Astrocyte (in vitro differentiated cells and primary cell): ENCODE results near the gene MRPL10. TPM values are rescaled to one million over a fixed set of nuclear protein-coding genes. Genes with fewer than 3 reads are reported as not detected.
A peak's percentile ranks its signal among the peaks of the same experiment; 100 is the strongest.

Experiments used
- DNase-seq: peaks from one replicate; pipeline ENCODE4 v3.0.0-alpha.2; 2010; ENCODE audit warnings: low read depth
- FAIRE-seq: peaks from 2 replicates; lab custom pipeline; 2011; peaks lifted over from hg19 to GRCh38; lab: Jason Lieb, UNC
- H2AFZ ChIP-seq: 2 replicates; pipeline ENCODE4 v1.6.0; 2012; ENCODE audit warnings: low read depth, low read length, inconsistent platforms
- H3K27ac ChIP-seq: 2 replicates; pipeline ENCODE4 v1.5.1; 2011; ENCODE audit warnings: low read depth, low read length, inconsistent platforms
- H3K27me3 ChIP-seq: 2 replicates; pipeline ENCODE4 v1.6.0; 2011; ENCODE audit warnings: low read length, inconsistent platforms; ENCODE audit not compliant: insufficient read depth
- H3K36me3 ChIP-seq: 2 replicates; pipeline ENCODE4 v1.5.1; 2011; ENCODE audit warnings: low read length, inconsistent platforms; ENCODE audit not compliant: insufficient read depth
- H3K4me1 ChIP-seq: 2 replicates; pipeline ENCODE4 v1.5.1; 2011; ENCODE audit warnings: low read length, inconsistent platforms; ENCODE audit not compliant: insufficient read depth
- H3K4me2 ChIP-seq: 2 replicates; pipeline ENCODE4 v1.6.0; 2012; ENCODE audit warnings: low read length, inconsistent platforms
- H3K4me3 ChIP-seq: 2 replicates; pipeline ENCODE4 v1.5.1; 2011; ENCODE audit warnings: low read depth, mild to moderate bottlenecking, low read length, inconsistent platforms; ENCODE audit not compliant: insufficient read depth
- H3K79me2 ChIP-seq: 2 replicates; pipeline ENCODE4 v1.6.0; 2012; ENCODE audit warnings: mild to moderate bottlenecking, low read length, inconsistent platforms; ENCODE audit not compliant: insufficient read depth
- H3K9ac ChIP-seq: 2 replicates; pipeline ENCODE4 v1.6.0; 2012; ENCODE audit warnings: mild to moderate bottlenecking, low read length, inconsistent platforms
- H3K9me3 ChIP-seq: 2 replicates; pipeline ENCODE4 v1.5.1; 2012; ENCODE audit warnings: low read depth, mild to moderate bottlenecking, low read length, inconsistent platforms; ENCODE audit not compliant: insufficient read depth
- H4K20me1 ChIP-seq: 2 replicates; pipeline ENCODE4 v1.6.0; 2012; ENCODE audit warnings: low read length, inconsistent platforms; ENCODE audit not compliant: insufficient read depth
- H3K27ac Mint-ChIP-seq: one replicate; pipeline ENCODE4 v1.8.0; 2021; ENCODE audit warnings: mild to moderate bottlenecking, mixed read lengths; ENCODE audit not compliant: unreplicated experiment
- H3K27me3 Mint-ChIP-seq: one replicate; pipeline ENCODE4 v1.8.0; 2021; ENCODE audit warnings: low read depth, mixed read lengths; ENCODE audit not compliant: unreplicated experiment
- H3K36me3 Mint-ChIP-seq: one replicate; pipeline ENCODE4 v1.8.0; 2021; ENCODE audit warnings: low read depth, mixed read lengths; ENCODE audit not compliant: unreplicated experiment
- H3K4me1 Mint-ChIP-seq: one replicate; pipeline ENCODE4 v1.8.0; 2021; ENCODE audit warnings: low read depth, mixed read lengths; ENCODE audit not compliant: unreplicated experiment
- H3K4me3 Mint-ChIP-seq: one replicate; pipeline ENCODE4 v1.8.0; 2021; ENCODE audit warnings: mild to moderate bottlenecking, moderate library complexity, mixed read lengths; ENCODE audit not compliant: unreplicated experiment
- H3K9me3 Mint-ChIP-seq: one replicate; pipeline ENCODE4 v1.8.0; 2021; ENCODE audit warnings: mild to moderate bottlenecking, mixed read lengths; ENCODE audit not compliant: unreplicated experiment
- CTCF ChIP-seq: IDR thresholded peaks from 2 replicates; pipeline ENCODE4 v1.5.1; 2011; ENCODE audit warnings: low read depth, mild to moderate bottlenecking, inconsistent platforms, low read length, moderate library complexity; ENCODE audit not compliant: insufficient read depth
- EZH2 ChIP-seq: IDR thresholded peaks from 2 replicates; pipeline ENCODE4 v1.6.1; 2012; ENCODE audit warnings: mild to moderate bottlenecking, low read length, inconsistent platforms; ENCODE audit not compliant: insufficient read depth
- total RNA-seq: library from RNA; stranded (reverse); gene quantifications from 2 replicates; pipeline ENCODE4 v1.2.1, GENCODE V29; 2021

MRPL10 gene
- total RNA-seq, 1 donor from 2014 or later: 33.2 TPM

DNA sequence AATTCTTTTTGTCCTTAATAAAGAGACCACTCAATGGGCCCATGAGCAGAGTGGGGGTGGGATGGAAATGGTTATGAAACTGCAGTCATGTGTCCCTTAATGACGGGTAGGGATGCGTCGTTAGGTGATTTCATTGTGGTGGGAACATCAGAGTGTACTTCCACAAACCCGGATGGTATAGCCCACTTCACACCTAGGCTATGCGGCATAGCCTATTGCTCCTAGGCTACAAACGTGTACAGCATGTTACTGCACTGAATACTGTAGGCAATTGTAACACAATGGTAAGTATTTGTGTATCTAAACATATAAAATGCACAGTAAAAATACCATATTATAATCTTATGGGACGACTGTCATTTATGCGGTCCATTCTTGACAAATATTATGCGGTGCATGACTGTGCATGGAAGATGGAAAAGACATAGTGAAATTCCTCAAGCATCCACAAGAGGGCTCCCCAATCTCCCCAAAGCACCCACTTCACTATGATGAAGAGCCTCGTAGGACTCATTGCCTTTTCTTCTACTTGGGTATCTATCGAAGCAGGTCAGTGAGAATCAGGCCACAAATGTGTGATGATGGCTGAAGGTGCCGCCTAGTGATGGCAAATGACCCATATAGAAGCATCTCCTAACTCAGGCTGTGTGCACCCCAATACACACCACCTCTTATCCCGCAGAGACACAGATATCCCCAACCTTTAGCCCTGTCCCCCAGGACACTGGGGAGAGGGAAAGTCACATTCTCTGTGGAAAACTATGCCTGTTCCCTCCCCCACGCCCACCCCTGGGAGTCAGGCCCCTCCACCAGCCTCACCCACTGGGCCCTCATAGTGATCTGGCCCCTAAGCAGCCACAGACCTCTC lies 54.8 kb downstream of the MRPL10 start:
- DNase-seq (peak; percentile 6), FAIRE-seq (no peak)
- Histone ChIP-seq H3K4me1 (no peaks in the 10 kb centered on the region), H3K27me3 (peaks cover 39% of the 10 kb centered on the region), H3K27ac (no peak overlapping the region), H2AFZ (no peak overlapping the region), H3K9ac (no peak overlapping the region), H3K4me2 (no peak overlapping the region), H3K36me3 (no peaks in the 10 kb centered on the region), H4K20me1 (no peaks in the 10 kb centered on the region), H3K9me3 (no peaks in the 10 kb centered on the region), H3K79me2 (no peaks in the 10 kb centered on the region), H3K4me3 (no peak overlapping the region)
- Mint-ChIP-seq H3K27me3 (peaks cover 62% of the 10 kb centered on the region), H3K4me1 (no peaks in the 10 kb centered on the region), H3K4me3 (no peak overlapping the region), H3K36me3 (no peaks in the 10 kb centered on the region), H3K9me3 (peaks cover 5% of the 10 kb centered on the region), H3K27ac (no peak overlapping the region)
- TF ChIP-seq CTCF (peak; percentile 73), EZH2 (no peak)

DNA sequence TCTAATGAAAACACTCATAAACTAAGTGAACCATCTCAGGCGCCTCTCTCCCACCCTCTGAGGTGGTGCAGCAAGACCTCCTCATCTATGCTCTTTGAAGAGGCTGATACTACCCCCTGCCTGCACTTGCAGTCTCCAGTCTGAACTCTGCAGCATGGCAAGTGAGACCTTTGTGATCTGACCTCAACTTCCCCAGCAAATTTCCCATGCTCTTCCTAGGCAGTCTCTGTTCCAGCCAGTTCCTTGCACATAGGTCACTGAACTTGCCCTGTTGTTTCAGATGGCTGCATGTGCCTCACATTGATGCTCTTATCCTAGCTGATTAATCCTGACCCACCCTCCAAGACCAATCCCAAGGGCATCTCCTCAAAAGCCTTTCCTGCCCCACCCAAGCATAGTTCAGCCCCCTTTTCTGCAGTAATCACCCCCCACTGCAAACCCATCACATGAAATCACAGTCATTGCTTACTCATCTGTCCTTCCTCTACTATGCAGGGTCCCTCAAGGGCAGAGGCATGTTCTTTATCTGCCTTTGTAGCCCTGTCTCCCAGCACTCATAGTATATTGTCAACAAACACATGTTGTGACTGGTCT lies 56.3 kb downstream of the MRPL10 start:
- no peaks in the 10 kb centered on the region for H3K36me3 Mint-ChIP-seq
- H3K27me3 ChIP-seq: peaks cover 32% of the 10 kb centered on the region
- DNase-seq (no peak), FAIRE-seq (no peak)
- H3K9me3 ChIP-seq: no peaks in the 10 kb centered on the region
- TF ChIP-seq CTCF: no peak
- TF ChIP-seq EZH2: no peak
- H3K4me1 ChIP-seq: no peaks in the 10 kb centered on the region
- H3K4me3 ChIP-seq: no peak overlapping the region
- no peaks in the 10 kb centered on the region for H3K79me2 ChIP-seq
- peaks cover 9% of the 10 kb centered on the region for H3K9me3 Mint-ChIP-seq
- H3K4me2 ChIP-seq: no peak overlapping the region
- H3K4me3 Mint-ChIP-seq: no peak overlapping the region
- peaks cover 54% of the 10 kb centered on the region for H3K27me3 Mint-ChIP-seq
- no peak overlapping the region for H3K27ac ChIP-seq
- H3K27ac Mint-ChIP-seq: no peak overlapping the region
- H3K9ac ChIP-seq: no peak overlapping the region
- no peaks in the 10 kb centered on the region for H3K36me3 ChIP-seq
- no peaks in the 10 kb centered on the region for H4K20me1 ChIP-seq
- no peak overlapping the region for H2AFZ ChIP-seq
- no peaks in the 10 kb centered on the region for H3K4me1 Mint-ChIP-seq
